HG02642 (cell line): ENCODE results near the gene TRAPPC12.

Experiments
- ATAC-seq: cut with Tn5 transposase; IDR thresholded peaks from one replicate; pipeline ENCODE4 v1.9.1; 2021; ENCODE audit warnings: mild to moderate bottlenecking; ENCODE audit not compliant: unreplicated experiment, poor library complexity

TRAPPC12 gene

GRCh38 chr2:3405307-3405706 lies 25.8 kb downstream of the TRAPPC12 start:
- ATAC-seq = no peak

GRCh38 chr2:3405876-3406275 lies 26.4 kb downstream of the TRAPPC12 start:
- no peak for ATAC-seq

GRCh38 chr2:3406501-3406900 lies 27.0 kb downstream of the TRAPPC12 start:
- ATAC-seq = no peak

GRCh38 chr2:3408781-3409180 lies 29.3 kb downstream of the TRAPPC12 start:
- no peak for ATAC-seq

GRCh38 chr2:3409627-3410170 lies 30.2 kb downstream of the TRAPPC12 start:
- no peak for ATAC-seq

GRCh38 chr2:3411103-3411502 lies 31.6 kb downstream of the TRAPPC12 start:
- no peak for ATAC-seq

GRCh38 chr2:3413697-3414096 lies 34.2 kb downstream of the TRAPPC12 start:
- ATAC-seq = no peak

GRCh38 chr2:3414133-3414860 lies 34.8 kb downstream of the TRAPPC12 start:
- ATAC-seq = no peak

- no peak for ATAC-seq
These were observed 39.4 kb downstream of the TRAPPC12 start for GRCh38 chr2:3418766-3419404.

GRCh38 chr2:3420076-3420768 lies 40.7 kb downstream of the TRAPPC12 start:
- ATAC-seq = no peak

- ATAC-seq = no peak
These were observed 41.4 kb downstream of the TRAPPC12 start for GRCh38 chr2:3420769-3421397.

GRCh38 chr2:3421580-3421979 lies 42.1 kb downstream of the TRAPPC12 start:
- ATAC-seq = no peak

- peak; percentile 58 for ATAC-seq
These were observed 42.8 kb downstream of the TRAPPC12 start for GRCh38 chr2:3422161-3422779.

- no peak for ATAC-seq
These were observed 44.1 kb downstream of the TRAPPC12 start for GRCh38 chr2:3423492-3424170.

GRCh38 chr2:3424171-3424795 lies 44.8 kb downstream of the TRAPPC12 start:
- no peak for ATAC-seq

GRCh38 chr2:3426615-3427014 lies 47.1 kb downstream of the TRAPPC12 start:
- ATAC-seq = no peak

GRCh38 chr2:3427272-3427671 lies 47.8 kb downstream of the TRAPPC12 start:
- peak; percentile 62 for ATAC-seq

GRCh38 chr2:3428577-3428976 lies 49.1 kb downstream of the TRAPPC12 start:
- ATAC-seq = no peak

GRCh38 chr2:3429066-3429610 lies 49.6 kb downstream of the TRAPPC12 start:
- no peak for ATAC-seq
